Measurements from ENCODE around the gene RFC1.
"Not testable (repeated sequence)": the region's sequence is repeated elsewhere in the genome, so short reads cannot be mapped to it uniquely, and the experiment has no call there.

DNA sequence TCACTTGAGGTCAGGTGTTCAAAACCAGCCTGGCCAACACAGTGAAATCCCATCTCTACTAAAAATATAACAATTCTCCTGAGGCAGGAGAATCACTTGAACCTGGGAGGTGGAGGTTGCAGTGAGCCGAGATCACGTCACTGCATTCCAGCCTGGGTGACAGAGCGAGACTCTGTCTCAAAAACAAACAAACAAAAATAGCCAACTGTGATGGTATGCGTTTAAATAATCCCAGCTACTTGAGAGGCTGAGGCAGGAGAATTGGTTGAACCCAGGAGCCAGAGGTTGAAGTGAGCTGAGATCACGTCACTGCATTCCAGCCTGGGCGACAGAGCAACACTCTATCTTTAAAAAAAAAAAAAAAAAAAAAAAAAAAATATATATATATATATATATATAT lies 35.5 kb upstream of the RFC1 start:
- TF ChIP-seq, protein P1, sequence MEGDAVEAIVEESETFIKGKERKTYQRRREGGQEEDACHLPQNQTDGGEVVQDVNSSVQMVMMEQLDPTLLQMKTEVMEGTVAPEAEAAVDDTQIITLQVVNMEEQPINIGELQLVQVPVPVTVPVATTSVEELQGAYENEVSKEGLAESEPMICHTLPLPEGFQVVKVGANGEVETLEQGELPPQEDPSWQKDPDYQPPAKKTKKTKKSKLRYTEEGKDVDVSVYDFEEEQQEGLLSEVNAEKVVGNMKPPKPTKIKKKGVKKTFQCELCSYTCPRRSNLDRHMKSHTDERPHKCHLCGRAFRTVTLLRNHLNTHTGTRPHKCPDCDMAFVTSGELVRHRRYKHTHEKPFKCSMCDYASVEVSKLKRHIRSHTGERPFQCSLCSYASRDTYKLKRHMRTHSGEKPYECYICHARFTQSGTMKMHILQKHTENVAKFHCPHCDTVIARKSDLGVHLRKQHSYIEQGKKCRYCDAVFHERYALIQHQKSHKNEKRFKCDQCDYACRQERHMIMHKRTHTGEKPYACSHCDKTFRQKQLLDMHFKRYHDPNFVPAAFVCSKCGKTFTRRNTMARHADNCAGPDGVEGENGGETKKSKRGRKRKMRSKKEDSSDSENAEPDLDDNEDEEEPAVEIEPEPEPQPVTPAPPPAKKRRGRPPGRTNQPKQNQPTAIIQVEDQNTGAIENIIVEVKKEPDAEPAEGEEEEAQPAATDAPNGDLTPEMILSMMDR (IDR thresholded peaks at IDR 0.05; ENCODE audit: low read depth, low read length, poor library complexity, severe bottlenecking), result not testable (repeated sequence)
- not testable (repeated sequence) for TF ChIP-seq EZH2phosphoT487 (IDR thresholded peaks at IDR 0.05; ENCODE audit: borderline replicate concordance, low read length)
